ENCODE measurements around the gene ITGAX.

- no peak for TF ChIP-seq EZH2 (IDR thresholded peaks at IDR 0.05)
- no peak for TF ChIP-seq POLR2AphosphoS5 (IDR thresholded peaks at IDR 0.05; ENCODE audit: borderline replicate concordance, low read depth, low read length)
- no peak for TF ChIP-seq FOXP2 (optimal IDR thresholded peaks at IDR 0.05; ENCODE audit: control extremely low read depth, extremely low read length, insufficient read depth)
Observed at GRCh38 chr16:31402687-31403086, 47.7 kb downstream of the ITGAX start.

Data from SK-N-MC (cell line).